Liver (tissue), 3 donors: ENCODE data around the gene SPR.

Source experiments
- ATF3 ChIP-seq: IDR thresholded peaks from 2 replicates; pipeline ENCODE4 v1.6.1; 2016; ENCODE audit warnings: antibody characterized with exemption
- EGR1 ChIP-seq, 2 donors: IDR thresholded peaks; 2 replicates each; pipeline ENCODE4 v1.6.1; 2016 to 2018; ENCODE audit warnings: antibody characterized with exemption in 2 of 2, low read depth in 2 of 2
- GABPA ChIP-seq, 2 donors: IDR thresholded peaks in 1 of 2; conservative IDR thresholded peaks in 1 of 2; 2 replicates each; pipeline ENCODE4 v1.6.1; 2016; ENCODE audit warnings: antibody characterized with exemption in 2 of 2, mild to moderate bottlenecking in 1 of 2, moderate library complexity in 1 of 2
- JUND ChIP-seq, 2 donors: IDR thresholded peaks; 2 replicates each; pipeline ENCODE4 v1.6.1; 2016; ENCODE audit warnings: antibody characterized with exemption in 2 of 2
- MAX ChIP-seq: IDR thresholded peaks from 2 replicates; pipeline ENCODE4 v1.6.1; 2016; ENCODE audit warnings: antibody characterized with exemption
- RAD21 ChIP-seq, 2 donors: IDR thresholded peaks; 2 replicates each; pipeline ENCODE4 v1.6.1; 2016; ENCODE audit warnings: antibody characterized with exemption in 2 of 2, mild to moderate bottlenecking in 2 of 2
- TAF1 ChIP-seq: conservative IDR thresholded peaks from 2 replicates; pipeline ENCODE4 v1.6.1; 2016; ENCODE audit warnings: antibody characterized with exemption, mild to moderate bottlenecking
- YY1 ChIP-seq: IDR thresholded peaks from 2 replicates; pipeline ENCODE4 v1.6.1; 2016; ENCODE audit warnings: antibody characterized with exemption, mild to moderate bottlenecking
- ZBTB33 ChIP-seq: IDR thresholded peaks from 2 replicates; pipeline ENCODE4 v1.6.1; 2016; ENCODE audit warnings: antibody characterized with exemption
- TF ChIP-seq, protein P1 (sequence below): fragments of 150-350 bp; IDR thresholded peaks from 2 replicates; pipeline ENCODE4 v1.5.1; 2017; ENCODE audit warnings: improper control_type of control experiment, low read depth, low read length; ENCODE audit not compliant: missing input control
- TF ChIP-seq, protein P2 (sequence below): IDR thresholded peaks from 2 replicates; pipeline ENCODE4 v1.6.1; 2016; ENCODE audit warnings: antibody characterized with exemption, mild to moderate bottlenecking
- donor health status: healthy.
- donor health status: healthy.

GRCh38 chr2:72920318-72921087 is 33.3 kb downstream of the SPR start:
- TF ChIP-seq, protein P1, sequence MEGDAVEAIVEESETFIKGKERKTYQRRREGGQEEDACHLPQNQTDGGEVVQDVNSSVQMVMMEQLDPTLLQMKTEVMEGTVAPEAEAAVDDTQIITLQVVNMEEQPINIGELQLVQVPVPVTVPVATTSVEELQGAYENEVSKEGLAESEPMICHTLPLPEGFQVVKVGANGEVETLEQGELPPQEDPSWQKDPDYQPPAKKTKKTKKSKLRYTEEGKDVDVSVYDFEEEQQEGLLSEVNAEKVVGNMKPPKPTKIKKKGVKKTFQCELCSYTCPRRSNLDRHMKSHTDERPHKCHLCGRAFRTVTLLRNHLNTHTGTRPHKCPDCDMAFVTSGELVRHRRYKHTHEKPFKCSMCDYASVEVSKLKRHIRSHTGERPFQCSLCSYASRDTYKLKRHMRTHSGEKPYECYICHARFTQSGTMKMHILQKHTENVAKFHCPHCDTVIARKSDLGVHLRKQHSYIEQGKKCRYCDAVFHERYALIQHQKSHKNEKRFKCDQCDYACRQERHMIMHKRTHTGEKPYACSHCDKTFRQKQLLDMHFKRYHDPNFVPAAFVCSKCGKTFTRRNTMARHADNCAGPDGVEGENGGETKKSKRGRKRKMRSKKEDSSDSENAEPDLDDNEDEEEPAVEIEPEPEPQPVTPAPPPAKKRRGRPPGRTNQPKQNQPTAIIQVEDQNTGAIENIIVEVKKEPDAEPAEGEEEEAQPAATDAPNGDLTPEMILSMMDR: no peak
- no peak for TF ChIP-seq YY1
- no peak for TF ChIP-seq ZBTB33
- TF ChIP-seq RAD21 (IDR thresholded peaks at IDR 0.05): no peak
- no peak for TF ChIP-seq ATF3
- TF ChIP-seq JUND (IDR thresholded peaks at IDR 0.05): no peak
- no peak for TF ChIP-seq TAF1
- TF ChIP-seq GABPA (IDR thresholded peaks at IDR 0.05 in 1 of 2, conservative IDR thresholded peaks at IDR 0.05 in 1 of 2): no peak
- no peak for TF ChIP-seq EGR1 (IDR thresholded peaks at IDR 0.05; ENCODE audit: low read depth in 2 of 2)
- TF ChIP-seq, protein P2, sequence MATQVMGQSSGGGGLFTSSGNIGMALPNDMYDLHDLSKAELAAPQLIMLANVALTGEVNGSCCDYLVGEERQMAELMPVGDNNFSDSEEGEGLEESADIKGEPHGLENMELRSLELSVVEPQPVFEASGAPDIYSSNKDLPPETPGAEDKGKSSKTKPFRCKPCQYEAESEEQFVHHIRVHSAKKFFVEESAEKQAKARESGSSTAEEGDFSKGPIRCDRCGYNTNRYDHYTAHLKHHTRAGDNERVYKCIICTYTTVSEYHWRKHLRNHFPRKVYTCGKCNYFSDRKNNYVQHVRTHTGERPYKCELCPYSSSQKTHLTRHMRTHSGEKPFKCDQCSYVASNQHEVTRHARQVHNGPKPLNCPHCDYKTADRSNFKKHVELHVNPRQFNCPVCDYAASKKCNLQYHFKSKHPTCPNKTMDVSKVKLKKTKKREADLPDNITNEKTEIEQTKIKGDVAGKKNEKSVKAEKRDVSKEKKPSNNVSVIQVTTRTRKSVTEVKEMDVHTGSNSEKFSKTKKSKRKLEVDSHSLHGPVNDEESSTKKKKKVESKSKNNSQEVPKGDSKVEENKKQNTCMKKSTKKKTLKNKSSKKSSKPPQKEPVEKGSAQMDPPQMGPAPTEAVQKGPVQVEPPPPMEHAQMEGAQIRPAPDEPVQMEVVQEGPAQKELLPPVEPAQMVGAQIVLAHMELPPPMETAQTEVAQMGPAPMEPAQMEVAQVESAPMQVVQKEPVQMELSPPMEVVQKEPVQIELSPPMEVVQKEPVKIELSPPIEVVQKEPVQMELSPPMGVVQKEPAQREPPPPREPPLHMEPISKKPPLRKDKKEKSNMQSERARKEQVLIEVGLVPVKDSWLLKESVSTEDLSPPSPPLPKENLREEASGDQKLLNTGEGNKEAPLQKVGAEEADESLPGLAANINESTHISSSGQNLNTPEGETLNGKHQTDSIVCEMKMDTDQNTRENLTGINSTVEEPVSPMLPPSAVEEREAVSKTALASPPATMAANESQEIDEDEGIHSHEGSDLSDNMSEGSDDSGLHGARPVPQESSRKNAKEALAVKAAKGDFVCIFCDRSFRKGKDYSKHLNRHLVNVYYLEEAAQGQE: no peak
- no peak for TF ChIP-seq MAX
